GM19455 (cell line): ENCODE measurements around the gene BPTF.
"Not testable (repeated sequence)": the region's sequence is repeated elsewhere in the genome, so short reads cannot be mapped to it uniquely, and the experiment has no call there.

Source experiments
- ATAC-seq: cut with Tn5 transposase; IDR thresholded peaks from one replicate; pipeline ENCODE4 v1.9.1; 2021; ENCODE audit not compliant: unreplicated experiment

Gene BPTF

GRCh38 chr17:67970783-67971182 lies 145.5 kb downstream of the BPTF start:
- ATAC-seq: no peak

- ATAC-seq: no peak
Measured at GRCh38 chr17:67974185-67974584, 148.9 kb downstream of the BPTF start.

DNA sequence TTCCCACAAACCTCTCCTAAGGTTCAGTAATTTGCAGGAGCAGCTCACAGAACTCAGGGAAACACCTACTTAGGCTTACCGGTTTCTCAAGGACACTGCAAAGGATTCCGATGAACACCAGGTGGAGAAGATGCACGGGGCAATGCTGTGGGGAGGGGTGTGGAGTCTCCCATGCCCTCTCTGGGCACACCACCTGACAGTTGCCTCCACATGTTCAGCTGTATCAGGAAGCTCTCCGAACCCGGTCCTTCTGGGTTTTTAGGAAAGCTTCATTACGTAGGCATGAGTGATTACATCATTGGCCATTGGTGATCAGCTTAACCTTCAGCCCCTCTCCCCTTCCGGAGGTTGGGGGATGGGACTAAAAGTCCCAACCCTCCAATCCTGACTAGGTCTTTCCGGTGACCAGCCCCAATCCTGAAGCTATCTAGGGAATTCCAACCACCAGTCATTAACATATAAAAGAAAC lies 149.3 kb downstream of the BPTF start:
- ATAC-seq: no peak

DNA sequence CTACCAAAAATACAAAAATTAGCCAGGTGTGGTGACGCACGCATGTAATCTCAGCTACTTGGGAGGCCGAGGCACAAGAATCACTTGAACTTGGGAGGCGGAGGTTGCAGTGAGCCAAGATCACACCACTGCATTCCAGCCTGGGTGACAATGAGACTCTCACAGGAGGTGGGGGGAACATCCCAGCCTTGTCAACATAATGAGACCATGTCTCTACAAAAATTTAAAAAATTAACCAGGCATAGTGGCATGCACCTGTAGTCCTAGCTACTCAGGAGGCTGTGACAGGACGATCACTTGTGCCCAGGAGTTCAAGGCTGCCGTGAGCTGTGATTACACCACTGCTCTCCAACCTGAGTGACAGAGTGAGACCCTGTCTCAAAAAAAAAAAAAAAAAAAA lies 151.0 kb downstream of the BPTF start:
- not testable (repeated sequence) for ATAC-seq

- no peak for ATAC-seq
Measured at GRCh38 chr17:67980456-67980855, 155.2 kb downstream of the BPTF start.

GRCh38 chr17:67980883-67981282 lies 155.6 kb downstream of the BPTF start:
- not testable (repeated sequence) for ATAC-seq

DNA sequence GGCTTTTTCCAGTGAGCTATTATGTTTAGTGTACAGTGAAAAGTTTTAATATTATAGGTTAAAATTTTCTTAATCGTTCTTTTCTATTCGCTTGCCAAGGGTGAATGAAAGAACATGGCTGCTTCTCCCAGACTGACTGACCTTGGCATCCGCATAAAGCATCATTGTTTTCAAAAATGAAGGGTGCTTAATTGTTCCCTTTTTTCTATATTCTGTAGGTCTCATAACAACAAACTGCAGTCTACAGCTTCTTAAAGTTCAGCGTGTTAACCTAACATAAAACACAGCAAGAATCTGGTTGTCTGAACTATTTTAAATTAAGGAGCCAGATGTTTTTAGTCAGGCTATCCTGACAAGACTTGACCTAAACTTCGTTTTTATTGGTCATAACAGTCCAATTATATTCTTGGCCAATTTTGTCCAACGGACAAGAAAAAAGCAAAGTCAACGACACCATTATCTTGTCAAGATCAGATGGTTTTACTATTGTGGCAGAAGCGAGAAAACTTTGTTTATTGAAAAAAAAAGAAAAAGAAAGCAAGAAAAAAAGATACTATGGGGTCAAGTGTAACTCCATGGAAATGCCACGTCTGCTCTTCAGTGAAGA lies 156.8 kb downstream of the BPTF start:
- no peak for ATAC-seq

GRCh38 chr17:67982686-67983382 lies 157.5 kb downstream of the BPTF start:
- no peak for ATAC-seq

DNA sequence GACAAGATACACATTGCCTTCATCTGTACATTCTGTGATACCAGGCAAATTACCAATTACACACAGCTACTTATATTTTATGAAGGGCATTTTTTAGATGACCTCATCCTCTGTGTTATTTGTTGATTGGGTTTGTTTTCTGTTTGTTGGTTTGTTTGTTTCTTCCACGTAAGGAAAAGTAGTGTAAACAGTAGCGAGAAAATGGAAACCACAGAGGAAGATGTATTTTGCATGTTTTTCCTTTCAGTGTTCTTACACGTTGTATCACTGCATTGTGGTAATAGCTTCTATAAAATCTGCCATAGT lies 158.0 kb downstream of the BPTF start:
- no peak for ATAC-seq

DNA sequence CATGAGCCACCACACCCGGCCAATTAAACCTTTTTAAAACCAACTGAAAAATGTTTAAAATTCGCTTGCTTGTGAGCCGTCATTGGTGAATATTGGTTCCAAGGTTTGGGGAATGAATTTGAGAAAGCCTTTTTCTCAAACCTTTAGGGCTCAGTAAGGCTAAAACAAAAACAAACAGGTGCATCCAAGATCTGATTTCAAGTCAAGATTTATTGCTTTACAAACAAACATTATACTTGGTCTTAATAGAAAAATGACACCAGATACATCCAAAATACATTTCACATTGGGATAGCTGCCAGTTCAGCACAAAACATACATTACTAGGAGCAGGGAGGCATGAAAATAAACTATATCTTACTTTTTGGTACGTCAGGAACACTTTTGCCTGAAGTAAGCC lies 165.6 kb downstream of the BPTF start:
- no peak for ATAC-seq

DNA sequence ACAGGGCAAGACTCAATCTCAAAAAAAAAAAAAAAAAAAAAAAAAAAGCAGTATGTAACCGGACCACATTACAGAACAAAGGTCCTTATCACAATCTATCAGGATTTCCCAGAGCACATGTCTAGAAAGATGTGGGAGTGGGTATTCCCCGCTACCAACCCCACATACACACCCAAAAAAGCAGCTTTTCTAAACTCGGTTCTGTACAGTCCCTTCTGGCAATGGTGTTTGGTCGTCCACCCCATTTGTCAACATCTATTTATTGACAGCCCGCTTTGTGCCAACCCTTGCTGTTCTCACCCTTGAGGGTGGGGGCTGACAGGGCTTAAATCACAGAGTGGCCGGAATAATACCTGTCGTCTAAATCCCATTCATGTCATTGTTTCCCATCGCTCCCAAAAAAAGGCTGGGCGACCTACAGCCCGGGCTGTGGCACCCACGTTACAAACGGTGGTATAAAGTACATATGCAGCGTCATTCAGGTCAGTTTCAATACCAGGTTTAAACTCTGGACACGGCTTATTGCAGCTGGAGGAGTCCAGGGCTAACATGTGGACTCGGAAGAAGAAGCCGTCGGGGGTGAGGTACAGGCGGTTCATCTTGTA lies 167.3 kb downstream of the BPTF start:
- no peak for ATAC-seq

DNA sequence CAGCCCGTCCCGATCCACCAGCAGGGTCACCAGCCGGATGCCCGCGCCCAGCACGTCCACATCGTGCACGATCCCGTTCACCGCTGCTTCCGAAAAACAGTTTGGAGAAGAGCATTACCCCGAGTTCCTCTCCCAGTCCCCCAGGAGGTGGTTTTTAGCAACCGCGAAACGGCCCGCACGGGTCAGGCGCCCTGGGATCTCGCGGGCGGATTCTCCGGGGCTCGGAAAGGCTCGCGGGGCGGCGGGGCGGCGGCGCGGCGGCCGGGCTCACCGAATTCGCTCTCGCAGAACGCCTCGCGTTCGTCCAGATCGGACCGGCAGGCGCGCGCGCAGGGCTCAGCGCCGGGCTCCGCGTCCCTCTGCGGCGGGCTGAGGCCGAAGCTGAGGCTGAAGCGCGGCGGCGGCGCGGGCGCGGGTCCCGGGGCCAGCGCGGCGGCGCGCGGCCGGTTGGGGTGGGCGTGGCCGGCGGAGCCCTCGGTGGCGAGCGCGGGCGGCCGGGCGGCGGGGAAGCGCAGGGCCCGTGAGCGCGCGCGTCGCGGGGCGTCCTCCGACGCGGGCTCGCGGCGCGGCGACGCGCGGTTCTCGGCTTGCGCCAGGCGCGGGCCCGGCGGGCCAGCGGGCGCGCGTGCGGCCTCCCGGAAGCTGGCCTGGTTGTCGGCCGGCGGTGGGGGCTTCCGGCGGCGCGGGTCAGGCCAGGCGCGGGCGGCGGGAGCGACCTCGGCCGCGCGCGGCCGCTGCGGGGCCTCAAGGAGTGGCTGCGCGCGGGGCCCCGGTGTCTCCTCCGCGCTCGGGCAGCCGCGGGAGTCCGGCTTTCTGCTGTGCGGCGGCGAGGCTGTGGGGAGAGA lies 168.1 kb downstream of the BPTF start:
- ATAC-seq: peak; percentile 79

DNA sequence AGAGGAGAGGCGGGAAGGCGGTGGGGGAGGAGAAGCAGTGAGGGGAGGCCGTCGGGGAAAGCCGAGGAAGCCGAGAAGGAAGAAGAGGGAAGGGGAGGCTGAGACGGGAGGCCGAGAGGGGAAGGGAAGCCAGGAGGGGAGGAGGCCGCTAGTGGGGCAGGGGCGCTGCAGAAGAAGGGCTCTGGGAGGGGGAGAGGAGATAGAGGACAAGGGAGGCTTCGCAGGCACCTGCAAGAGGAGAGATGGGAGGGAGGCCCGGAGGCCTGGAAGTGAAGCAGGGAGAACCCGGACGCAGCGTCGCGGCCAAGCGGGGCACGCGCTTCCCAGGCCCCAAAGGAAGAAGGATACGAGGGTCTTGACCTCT lies 168.7 kb downstream of the BPTF start:
- ATAC-seq: no peak

- no peak for ATAC-seq
Measured at GRCh38 chr17:67994817-67995569, 169.7 kb downstream of the BPTF start.

DNA sequence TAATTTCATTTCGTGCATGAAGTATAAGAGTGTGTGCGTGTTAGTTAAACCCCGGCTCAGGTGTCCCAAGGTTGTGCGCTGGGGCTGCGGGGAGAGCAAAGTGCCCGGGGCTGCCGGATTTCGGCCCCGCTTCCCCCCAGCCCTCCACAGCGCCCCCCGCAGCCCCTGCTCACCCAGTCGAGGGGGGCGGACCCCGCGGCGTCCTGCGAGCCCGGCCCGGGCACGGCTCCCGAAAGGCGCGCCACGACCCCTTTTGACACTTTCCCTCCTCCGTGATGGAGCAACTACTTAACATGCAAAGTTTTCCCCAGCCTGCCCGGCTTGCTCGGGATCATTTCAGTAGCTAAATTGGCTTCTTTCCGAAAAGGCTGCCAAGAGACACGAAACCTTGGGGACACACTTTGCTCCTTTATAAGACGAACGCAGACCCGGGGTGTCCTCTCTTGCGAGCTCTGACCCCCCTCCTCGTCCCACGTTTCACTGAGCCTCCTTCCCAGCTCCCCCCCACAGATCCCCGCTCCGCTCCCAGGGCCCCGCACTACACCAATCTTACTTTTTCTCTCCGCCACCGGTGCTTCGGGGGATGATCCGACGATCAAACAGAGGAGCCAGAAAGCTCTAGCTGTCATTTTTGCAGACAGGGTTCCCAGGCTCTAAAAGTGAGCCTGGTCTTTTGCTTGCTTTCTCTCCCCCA lies 170.4 kb downstream of the BPTF start:
- no peak for ATAC-seq

GRCh38 chr17:67996301-67997171 lies 171.2 kb downstream of the BPTF start, which contains the start of gene C17orf58:
TSS of gene C17orf58 (minus strand) at chr17:67996469. CDS start at chr17:67996198, 271 bp downstream.
- not testable (repeated sequence) for ATAC-seq

DNA sequence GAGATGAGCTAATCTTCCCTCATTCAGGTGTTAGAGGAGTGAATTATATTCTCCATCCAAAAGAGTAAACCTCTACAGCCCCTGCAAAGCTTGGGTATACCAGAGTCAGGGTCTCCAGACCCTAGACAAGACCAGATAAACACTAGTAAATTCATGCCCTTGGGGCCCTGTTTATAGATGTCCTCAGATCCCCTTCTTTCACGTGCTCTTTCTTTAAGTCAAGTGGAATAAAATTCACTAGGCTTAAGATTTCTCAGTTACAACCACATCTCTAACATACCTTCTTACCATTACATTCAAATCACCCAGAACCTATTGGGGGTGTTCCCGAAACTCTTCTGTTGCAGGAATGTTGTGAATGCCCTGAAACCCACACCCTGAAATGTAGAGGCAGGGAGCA lies 173.2 kb downstream of the BPTF start:
- ATAC-seq: no peak

DNA sequence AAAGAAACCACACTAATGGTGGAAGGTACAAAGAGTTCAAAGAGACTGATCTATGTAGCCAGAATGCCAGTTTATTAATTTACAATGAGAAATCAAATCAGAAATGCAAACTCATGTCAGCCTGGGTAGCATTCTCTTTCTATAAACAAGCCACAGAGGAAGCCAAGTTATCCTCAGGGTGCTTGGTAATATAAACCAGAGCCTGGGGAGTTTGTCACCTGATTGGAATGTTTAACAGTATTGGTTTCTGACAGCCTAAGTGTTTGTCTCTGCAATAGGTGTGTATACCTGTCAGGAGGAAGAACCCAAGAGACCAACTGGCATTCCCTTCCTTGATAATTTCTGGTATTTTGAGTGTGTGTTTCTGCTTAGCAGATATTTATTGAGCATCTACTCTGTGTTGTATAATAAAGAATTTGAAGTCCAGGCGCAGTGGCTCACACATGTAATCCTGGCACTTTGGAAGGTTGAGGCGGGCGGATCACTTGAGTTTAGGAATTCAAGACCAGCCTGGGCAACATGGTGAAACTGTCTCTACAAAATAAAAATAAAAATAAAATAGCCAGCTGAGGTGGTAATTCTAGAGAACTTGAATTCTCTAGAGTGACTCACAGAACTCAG lies 174.1 kb downstream of the BPTF start:
- no peak for ATAC-seq

DNA sequence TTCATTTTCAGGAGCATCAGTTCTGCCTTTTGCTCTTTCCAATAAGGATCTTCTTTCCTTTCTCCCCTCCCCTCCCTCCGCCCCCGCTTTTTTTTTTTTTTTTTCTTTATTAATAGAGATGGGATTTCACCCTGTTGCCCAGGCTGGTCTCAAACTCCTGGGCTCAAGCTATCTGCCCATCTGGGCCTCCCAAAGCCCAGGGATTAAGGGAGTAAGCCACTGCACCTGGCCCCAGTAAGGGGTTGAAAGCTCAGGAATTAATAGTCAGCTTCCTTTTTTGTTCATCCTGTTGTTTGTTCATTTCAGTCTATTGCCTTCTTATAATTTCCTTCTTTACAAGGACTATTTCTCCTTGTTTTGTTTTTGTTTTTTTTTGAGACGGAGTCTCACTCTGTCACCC lies 178.9 kb downstream of the BPTF start:
- ATAC-seq: no peak
